Activated effector memory CD4-positive, alpha-beta T cell treated with Interleukin-2 at 50 U/mL for 16 hours (primary cell): ENCODE measurements around the gene CNOT6.

Experiments
- DNase-seq: peaks from one replicate; pipeline ENCODE4 v3.0.0-alpha.2; 2020

The CNOT6 gene

DNA sequence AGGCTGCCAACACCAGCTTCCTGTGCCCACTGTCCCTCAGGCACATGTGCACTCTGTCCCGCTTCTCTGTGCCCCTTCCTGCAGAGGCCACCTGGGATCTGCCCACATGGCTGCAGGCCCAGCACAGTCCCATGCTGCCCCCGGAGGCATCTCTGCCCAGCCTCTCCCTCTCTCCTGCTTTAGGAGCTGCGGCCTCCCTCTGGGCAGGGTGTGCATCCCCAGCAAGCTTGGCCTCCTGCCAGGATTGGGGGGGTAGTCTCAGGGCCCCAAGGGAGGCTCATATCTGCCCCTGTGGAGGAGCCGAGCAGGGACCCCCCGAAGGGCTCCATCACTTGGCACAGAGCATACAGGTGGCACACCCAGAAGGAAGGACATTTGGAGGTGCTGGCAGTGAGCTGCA is 130.4 kb downstream of the CNOT6 start:
- no peak for DNase-seq

DNA sequence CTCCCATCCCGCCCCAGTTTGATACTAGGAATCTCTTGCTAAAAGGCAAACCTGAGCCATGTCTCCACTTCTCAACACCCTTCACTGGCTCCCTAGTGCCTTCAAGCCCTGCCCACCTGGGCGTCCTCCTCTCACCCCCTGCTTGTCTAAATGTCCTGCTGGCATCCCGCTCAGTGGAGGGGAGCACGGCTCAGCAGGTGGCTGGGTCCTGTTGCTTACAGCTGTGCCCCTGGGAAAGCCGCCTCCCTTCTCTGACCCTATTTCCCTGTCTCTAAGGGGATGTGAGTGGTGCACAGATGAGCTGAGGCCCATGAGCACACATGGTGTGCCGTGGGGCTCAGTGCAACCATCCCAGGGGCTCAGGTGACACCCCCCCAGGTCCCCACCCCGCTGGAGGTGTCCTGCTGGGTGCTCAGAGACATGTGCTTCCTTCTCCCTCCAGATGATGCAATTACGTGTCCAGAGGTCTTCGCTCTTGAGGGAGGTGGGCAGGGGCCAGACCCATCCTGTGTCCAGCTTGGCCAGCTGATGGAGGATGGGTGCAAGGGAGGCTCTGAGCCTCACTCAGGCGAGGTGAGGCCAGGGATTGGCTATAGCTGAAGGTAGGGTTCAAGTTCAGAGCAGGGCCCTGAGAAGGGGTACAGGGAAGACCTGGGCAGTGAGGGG is 131.1 kb downstream of the CNOT6 start:
- DNase-seq, result no peak

DNA sequence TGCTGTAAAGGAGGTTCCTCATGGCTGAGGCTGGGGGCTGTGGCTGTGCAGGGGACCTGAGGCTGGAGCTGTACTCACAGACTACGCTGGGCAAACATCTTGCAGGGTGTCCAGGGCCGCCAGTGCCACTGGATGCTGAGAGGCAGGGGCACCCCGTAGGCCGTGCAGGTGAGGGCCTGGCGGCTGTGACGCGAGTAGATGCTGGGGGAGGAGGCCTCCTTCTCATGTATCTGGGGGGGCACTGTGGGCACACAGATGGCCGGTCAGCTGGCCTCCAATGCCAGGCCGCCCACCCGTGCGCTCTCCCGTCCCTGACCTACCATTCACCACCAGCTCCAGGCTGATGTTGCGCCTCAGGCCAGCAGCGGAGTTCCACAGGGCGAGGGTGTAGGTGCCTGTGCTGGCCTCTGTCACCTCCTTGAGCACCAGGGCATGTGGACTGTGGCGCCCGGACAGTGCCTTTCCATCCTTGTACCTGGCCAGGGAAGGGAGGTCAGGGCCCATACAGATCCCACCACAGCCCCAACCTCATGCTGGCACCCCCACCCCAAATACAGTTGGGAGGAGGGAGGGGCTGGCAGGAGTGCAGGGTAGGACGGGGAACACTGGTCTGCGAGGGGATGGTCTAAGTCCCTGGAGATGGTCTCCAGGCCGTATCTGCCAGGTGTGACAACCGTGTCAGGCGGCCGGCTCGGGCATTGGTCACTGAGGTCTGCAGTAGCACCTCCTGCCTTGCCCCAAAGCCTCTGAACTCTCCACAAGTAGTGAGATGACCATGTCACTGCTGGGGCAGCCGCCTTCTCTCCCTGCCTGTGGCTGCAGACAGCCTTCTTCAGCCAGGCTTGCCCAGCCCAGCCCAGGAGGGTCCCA is 131.8 kb downstream of the CNOT6 start:
- DNase-seq, result no peak

DNA sequence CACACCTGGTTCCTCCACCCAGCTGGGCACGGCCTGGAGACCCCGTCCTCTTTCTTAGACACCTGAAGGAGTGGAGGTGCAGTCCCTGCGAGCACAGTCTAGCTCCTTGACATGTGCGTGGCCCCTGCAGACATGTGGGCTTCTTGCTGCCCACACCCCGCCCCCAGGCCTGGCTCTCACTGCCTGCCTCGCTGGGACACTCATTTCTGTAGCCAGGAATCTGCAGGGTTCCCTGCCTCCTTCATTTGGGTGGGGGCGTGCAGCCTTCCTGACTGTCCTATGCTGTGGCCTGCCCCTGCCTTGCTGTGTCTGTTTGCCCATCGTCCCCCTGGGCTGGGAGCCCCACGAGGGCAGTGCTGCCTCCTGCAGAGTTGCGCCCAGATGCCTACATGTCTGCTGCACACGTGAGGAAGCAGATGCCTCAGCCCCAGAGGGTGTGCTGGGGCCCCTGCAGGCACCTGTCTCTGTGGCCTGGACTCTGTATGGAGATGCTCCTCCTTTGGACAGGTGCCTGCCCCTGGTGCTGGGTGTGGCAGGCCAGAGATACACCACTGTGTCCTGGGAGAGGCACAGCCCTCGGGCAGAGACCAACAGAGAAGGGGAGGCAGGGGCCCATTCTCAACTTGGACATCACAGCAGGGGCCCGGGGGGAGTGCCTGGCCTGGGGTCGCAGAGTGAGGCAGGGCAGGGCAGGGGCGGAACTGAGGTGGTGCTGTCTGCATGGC is 132.6 kb downstream of the CNOT6 start:
- no peak for DNase-seq

DNA sequence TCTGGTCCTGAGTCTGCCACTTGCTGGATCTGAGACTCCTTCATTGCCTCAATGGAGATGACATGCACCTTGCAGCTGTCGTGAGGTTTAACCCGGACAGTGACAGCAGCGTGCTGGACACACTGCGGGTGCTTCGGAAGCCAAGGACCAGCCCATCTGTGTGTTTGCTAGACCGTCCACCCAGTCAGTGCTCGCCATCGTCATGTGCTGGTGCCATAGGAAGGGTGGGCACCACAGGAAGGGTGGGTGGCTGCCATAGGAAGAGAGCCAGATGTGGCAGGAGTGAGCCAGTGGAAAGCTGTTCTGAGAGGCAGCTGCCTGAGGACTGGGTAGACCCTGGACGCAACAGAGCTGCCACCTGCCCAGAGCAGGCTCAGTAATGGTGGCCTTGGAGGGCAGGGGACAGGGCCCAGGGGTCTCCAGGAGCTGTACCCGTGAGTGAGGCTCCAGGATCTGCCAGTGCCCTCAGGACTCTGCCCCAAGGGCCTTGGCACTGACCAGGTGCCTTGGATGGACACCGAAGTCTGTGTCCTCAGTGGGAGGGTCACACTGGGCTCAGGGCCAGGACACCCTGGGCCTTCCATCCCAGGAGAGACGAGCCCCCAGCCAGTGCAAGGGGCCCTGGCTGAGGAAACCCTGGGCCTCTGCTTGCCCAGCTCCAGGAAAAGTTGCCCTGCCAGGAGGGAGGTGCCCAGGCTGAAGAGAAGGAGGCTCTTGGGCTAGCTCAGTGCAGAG is 133.4 kb downstream of the CNOT6 start:
- DNase-seq, result no peak
